PC-9 (cell line): ENCODE data around the gene IFNAR1. TPM values are rescaled to one million over a fixed set of nuclear protein-coding genes. Genes with fewer than 3 reads are reported as not detected.

Source experiments
- BruUV-seq: library from RNA; stranded (reverse); fragments of 400-500 nt; replicated peaks from 2 replicates; lab custom pipeline; 2021; lab: Mats Ljungman, UMichigan
- CTCF ChIA-PET: fragments of 300-600 bp; sonication (Branson Sonifier 250); formaldehyde crosslinking; loops from one replicate; lab custom pipeline; 2022; ENCODE audit warnings: antibody characterized with exemption; lab: Charles Lee
- POLR2A ChIA-PET: fragments of 300-600 bp; sonication (Branson Sonifier 250); formaldehyde crosslinking; loops from one replicate; lab custom pipeline; 2022; ENCODE audit warnings: antibody characterized with exemption; ENCODE audit not compliant: unreplicated experiment; lab: Charles Lee
- DNase-seq, 2 experiments: peaks; one replicate each; pipeline versions ENCODE4 v3.0.0 to v3.0.0-alpha.2; 2015 to 2022; ENCODE audit warnings: mixed read lengths in 1 of 2
- H2AFZ ChIP-seq: fragments of 200-600 bp; sonication (generic); 2 replicates; pipeline ENCODE4 v1.8.1; 2017; ENCODE audit warnings: antibody characterized with exemption
- H3F3A ChIP-seq: fragments of 200-600 bp; sonication (generic); 2 replicates; pipeline ENCODE4 v1.8.1; 2017; ENCODE audit warnings: antibody characterized with exemption, mild to moderate bottlenecking, low read depth; ENCODE audit not compliant: insufficient read depth
- H3K27ac ChIP-seq: fragments of 200-600 bp; sonication (generic); 2 replicates; pipeline ENCODE4 v1.6.1; 2016; ENCODE audit warnings: mixed run types
- H3K27me3 ChIP-seq: fragments of 200-600 bp; sonication (generic); 2 replicates; pipeline ENCODE4 v1.6.1; 2016; ENCODE audit warnings: low read depth, mixed run types; ENCODE audit not compliant: insufficient read depth
- H3K36me3 ChIP-seq: fragments of 200-600 bp; sonication (generic); 2 replicates; pipeline ENCODE4 v1.6.1; 2016; ENCODE audit warnings: low read depth, mixed run types
- H3K4me1 ChIP-seq: fragments of 200-600 bp; sonication (generic); replicated peaks from 2 replicates; pipeline ENCODE4 v1.6.1; 2016; ENCODE audit warnings: mixed run types; ENCODE audit not compliant: insufficient read depth
- H3K4me2 ChIP-seq: fragments of 200-600 bp; sonication (generic); 2 replicates; pipeline ENCODE4 v1.6.1; 2017; ENCODE audit warnings: mixed run types
- H3K4me3 ChIP-seq: fragments of 200-600 bp; sonication (generic); 2 replicates; pipeline ENCODE4 v1.6.1; 2016; ENCODE audit warnings: mixed run types
- H3K79me2 ChIP-seq: fragments of 200-600 bp; sonication (generic); 2 replicates; pipeline ENCODE4 v1.6.1; 2017; ENCODE audit warnings: low read depth, mixed run types
- H3K9me2 ChIP-seq: fragments of 200-600 bp; sonication (generic); 2 replicates; pipeline ENCODE4 v1.8.1; 2017; ENCODE audit warnings: mild to moderate bottlenecking; ENCODE audit not compliant: insufficient read depth
- H3K9me3 ChIP-seq: fragments of 200-600 bp; sonication (generic); 2 replicates; pipeline ENCODE4 v1.8.1; 2016; ENCODE audit warnings: low read depth; ENCODE audit not compliant: insufficient read depth
- H4K20me1 ChIP-seq: fragments of 200-600 bp; sonication (generic); 2 replicates; pipeline ENCODE4 v1.8.1; 2017; ENCODE audit not compliant: insufficient read depth
- EZH2 ChIP-seq: fragments of 200-600 bp; sonication (generic); IDR thresholded peaks from 2 replicates; pipeline ENCODE4 v1.8.0; 2017; ENCODE audit warnings: antibody characterized with exemption, low read depth
- intact Hi-C: fragments of 100-400 bp; cut with micrococcal nuclease; formaldehyde crosslinking; loops from one replicate; pipeline ENCODE4 v1.10.0; 2022; ENCODE audit not compliant: unreplicated experiment
- total RNA-seq: library from RNA; stranded (reverse); gene quantifications from 2 replicates; pipeline ENCODE4 v1.2.3, GENCODE V29; 2021
- TF ChIP-seq, protein P1 (sequence below): fragments of 200-600 bp; sonication (generic); conservative IDR thresholded peaks from 2 replicates; pipeline ENCODE4 v1.6.1; 2017; ENCODE audit warnings: mixed run types, antibody characterized with exemption, mild to moderate bottlenecking, moderate library complexity

IFNAR1 gene
- total RNA-seq, 1 experiment from 2014 or later, result 25.5 TPM

GRCh38 chr21:33299181-33299752, 25.5 kb upstream of the IFNAR1 start:
- peak; percentile 40 to 47 for DNase-seq
- Histone ChIP-seq H3K36me3 (no peaks in the 10 kb centered on the region), H3K9me3 (no peaks in the 10 kb centered on the region), H2AFZ (no peak overlapping the region), H3K4me3 (no peak overlapping the region), H3F3A (no peaks in the 10 kb centered on the region), H3K4me2 (peak overlapping the region; percentile 25), H3K79me2 (no peaks in the 10 kb centered on the region), H3K4me1 (peaks cover 13% of the 10 kb centered on the region), H3K9me2 (no peaks in the 10 kb centered on the region), H4K20me1 (no peaks in the 10 kb centered on the region), H3K27ac (no peak overlapping the region), H3K27me3 (no peaks in the 10 kb centered on the region)
- intact Hi-C loops, result no loop called here
- no TSS peak for BruUV-seq
- POLR2A ChIA-PET, result no interaction called here
- TF ChIP-seq, protein P1, sequence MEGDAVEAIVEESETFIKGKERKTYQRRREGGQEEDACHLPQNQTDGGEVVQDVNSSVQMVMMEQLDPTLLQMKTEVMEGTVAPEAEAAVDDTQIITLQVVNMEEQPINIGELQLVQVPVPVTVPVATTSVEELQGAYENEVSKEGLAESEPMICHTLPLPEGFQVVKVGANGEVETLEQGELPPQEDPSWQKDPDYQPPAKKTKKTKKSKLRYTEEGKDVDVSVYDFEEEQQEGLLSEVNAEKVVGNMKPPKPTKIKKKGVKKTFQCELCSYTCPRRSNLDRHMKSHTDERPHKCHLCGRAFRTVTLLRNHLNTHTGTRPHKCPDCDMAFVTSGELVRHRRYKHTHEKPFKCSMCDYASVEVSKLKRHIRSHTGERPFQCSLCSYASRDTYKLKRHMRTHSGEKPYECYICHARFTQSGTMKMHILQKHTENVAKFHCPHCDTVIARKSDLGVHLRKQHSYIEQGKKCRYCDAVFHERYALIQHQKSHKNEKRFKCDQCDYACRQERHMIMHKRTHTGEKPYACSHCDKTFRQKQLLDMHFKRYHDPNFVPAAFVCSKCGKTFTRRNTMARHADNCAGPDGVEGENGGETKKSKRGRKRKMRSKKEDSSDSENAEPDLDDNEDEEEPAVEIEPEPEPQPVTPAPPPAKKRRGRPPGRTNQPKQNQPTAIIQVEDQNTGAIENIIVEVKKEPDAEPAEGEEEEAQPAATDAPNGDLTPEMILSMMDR, result no peak
- no peak for TF ChIP-seq EZH2
- CTCF ChIA-PET, result interaction anchor here (0.6 kb wide), 1 partner anchor 110 kb away, joined by 3 read pairs; no protein-coding TSS in a partner anchor

- intact Hi-C loops, result no loop called here
- no peak overlapping the region for H3K4me2 ChIP-seq
- DNase-seq, result no peak
- H3K4me3 ChIP-seq, result no peak overlapping the region
- H4K20me1 ChIP-seq, result no peaks in the 10 kb centered on the region
- no peaks in the 10 kb centered on the region for H3K27me3 ChIP-seq
- no peaks in the 10 kb centered on the region for H3K36me3 ChIP-seq
- ChIA-PET POLR2A (no interaction called here), CTCF (no interaction called here)
- H3K9me3 ChIP-seq, result no peaks in the 10 kb centered on the region
- no peaks in the 10 kb centered on the region for H3F3A ChIP-seq
- peaks cover 10% of the 10 kb centered on the region for H3K4me1 ChIP-seq
- no peak overlapping the region for H3K27ac ChIP-seq
- no peak overlapping the region for H2AFZ ChIP-seq
- H3K9me2 ChIP-seq, result no peaks in the 10 kb centered on the region
- no peaks in the 10 kb centered on the region for H3K79me2 ChIP-seq
- no peak for TF ChIP-seq EZH2
- TF ChIP-seq, protein P1, result no peak
- BruUV-seq, result no TSS peak
Observed at GRCh38 chr21:33300701-33301631, 23.8 kb upstream of the IFNAR1 start.

DNA sequence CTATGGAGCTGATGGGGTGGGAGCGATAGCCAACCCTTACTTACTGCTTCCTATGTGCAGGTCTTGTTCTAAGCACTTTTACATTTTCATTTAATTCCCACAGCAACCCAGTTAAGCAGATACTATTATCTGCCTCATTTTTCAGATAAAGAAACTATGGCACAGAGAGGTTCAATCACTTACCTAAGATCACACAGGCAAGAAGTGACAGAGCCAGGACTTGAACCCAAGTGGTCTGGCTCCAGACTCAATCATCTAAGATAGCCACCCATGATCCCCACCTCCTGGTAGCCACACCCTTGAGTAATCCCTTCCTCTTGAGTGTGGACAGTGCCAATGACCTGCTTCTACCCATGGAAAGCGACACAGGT, 23.2 kb upstream of the IFNAR1 start:
- Histone ChIP-seq H3K4me2 (no peak overlapping the region), H3K4me3 (no peak overlapping the region), H3K27me3 (no peaks in the 10 kb centered on the region), H4K20me1 (no peaks in the 10 kb centered on the region), H3K36me3 (no peaks in the 10 kb centered on the region), H3F3A (no peaks in the 10 kb centered on the region), H3K9me3 (no peaks in the 10 kb centered on the region), H3K4me1 (peaks cover 10% of the 10 kb centered on the region), H3K79me2 (no peaks in the 10 kb centered on the region), H3K9me2 (no peaks in the 10 kb centered on the region), H3K27ac (no peak overlapping the region), H2AFZ (no peak overlapping the region)
- no peak for DNase-seq
- no TSS peak for BruUV-seq
- intact Hi-C loops, result no loop called here
- TF ChIP-seq, protein P1, result no peak
- TF ChIP-seq EZH2, result no peak
- ChIA-PET POLR2A (no interaction called here), CTCF (no interaction called here)
